GM19099 (cell line): ENCODE data around the gene PRRC2B.

Experiments
- POLR2A ChIP-seq: IDR thresholded peaks from 3 replicates; pipeline ENCODE4 v1.6.1; 2011; ENCODE audit warnings: low read depth; ENCODE audit not compliant: insufficient read length; ENCODE audit errors: extremely low read depth

Gene PRRC2B

DNA sequence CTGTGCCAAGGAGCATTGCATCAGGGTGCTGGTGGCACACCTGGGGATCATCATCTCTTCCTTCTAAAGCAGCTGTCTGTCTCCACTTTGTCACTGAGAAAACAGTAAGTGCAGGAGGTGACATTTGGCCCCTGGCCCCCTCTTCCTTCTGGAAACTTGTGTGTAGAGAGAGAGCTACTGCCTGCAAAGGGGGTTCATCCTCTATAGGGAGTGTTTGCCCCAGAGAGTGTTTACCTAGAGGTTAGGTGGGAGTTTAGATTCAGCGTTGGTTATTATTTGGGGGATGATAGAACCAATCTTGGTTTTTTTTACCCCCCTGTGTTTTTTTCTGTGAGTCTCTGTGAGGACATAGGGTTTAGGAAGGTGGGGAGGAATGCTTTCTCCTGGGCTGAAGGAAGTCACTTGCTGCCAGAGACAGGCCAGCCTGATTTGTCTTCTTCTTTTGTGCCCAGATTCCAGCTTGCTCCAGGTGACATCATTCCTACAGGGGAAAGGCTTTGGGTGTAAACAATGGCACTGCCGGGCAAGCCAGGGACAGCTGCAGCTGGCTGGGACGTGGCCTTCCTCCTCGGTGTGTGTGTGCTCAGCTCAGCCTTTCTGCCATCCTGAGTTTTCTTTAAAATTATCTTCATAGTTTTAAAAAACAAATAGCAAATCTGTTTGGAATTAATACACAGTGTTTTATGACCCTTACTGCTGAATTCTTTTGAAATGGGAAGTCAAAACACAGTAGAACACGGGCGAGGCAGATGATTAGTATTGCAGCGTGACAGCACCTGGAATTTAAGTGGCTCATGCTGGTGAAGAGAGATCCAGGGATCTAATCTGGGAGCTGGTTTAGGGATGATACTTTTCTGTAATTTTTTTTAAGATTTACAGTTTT is 24.5 kb downstream of the PRRC2B start:
- TF ChIP-seq POLR2A, result no peak

DNA sequence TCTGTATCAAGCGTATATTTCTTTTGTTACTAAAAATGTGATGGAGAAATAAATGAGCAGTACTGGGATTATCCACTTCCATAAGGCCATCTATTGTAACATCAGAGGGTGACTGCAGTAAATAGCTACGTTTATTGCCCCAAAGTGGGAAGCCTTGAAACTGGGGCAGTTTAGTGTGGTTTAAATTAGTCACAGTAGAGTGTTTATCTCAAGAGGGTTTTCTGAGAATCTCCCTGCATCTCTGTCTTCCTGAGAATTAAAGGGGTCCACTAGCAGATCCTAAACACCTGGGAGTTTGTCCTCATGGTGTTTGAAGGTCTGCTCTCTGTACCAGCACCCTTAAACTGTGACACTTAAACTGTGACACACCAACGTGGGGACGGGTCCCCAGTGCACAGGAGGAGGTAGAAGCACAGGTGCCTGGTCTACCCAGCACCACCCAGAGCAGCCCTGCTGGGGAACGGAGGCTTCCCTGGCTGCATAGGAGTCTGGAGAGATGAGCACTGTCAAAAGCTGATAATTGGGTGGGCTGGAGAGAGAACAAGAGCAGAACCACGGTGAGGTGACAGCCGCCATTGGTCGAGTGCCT is 25.2 kb downstream of the PRRC2B start:
- TF ChIP-seq POLR2A, result no peak

DNA sequence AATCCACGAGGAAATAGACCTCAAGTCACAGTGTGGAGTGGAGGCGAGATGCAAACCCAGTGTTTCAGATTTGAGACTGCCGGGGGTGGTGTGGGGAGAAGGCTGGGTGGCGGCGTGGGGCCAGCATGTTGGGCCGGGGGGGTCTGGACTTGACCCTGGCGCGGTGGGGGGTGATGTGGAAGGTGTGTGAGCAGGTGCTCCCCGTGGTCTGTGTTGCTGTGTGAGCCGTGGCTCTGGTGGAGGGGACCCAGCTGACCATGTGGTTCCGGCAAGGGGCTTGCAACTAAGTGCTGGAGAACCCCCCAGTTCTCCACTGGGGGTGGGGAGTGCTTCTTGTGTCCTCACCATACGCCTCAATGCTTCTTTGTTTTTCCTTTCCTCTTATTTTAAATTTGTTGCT is 25.8 kb downstream of the PRRC2B start:
- no peak for TF ChIP-seq POLR2A

DNA sequence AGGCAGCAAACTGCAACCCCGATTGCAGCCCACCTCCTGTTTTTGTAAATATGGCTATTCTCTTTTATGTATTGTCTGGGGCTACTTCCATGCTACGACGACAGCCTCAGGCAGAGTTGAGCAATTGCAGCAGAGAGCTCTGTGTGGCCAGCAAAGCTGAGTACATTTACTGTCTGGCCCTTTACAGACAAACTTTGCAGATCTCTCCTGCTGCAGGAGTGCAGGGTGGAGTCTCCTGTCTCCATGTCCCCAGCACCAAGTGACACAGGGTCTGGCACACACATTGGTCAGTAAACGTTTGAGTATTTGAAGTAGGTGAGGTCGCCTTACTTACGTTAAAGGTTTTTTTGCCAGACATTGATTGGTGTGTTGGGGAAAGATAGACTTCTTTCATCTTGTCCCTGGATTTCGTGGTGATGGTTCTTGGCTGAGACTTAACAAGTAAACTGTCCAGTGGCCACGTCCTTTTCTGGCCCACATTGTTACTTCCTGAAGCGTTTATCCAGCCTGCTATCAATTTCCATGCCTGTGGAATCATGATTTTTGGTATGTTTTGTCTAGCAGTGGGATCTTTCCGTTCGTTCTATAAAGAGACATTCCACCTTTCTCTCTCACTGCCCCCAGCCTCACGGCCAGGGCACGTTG is 27.2 kb downstream of the PRRC2B start:
- TF ChIP-seq POLR2A, result no peak

DNA sequence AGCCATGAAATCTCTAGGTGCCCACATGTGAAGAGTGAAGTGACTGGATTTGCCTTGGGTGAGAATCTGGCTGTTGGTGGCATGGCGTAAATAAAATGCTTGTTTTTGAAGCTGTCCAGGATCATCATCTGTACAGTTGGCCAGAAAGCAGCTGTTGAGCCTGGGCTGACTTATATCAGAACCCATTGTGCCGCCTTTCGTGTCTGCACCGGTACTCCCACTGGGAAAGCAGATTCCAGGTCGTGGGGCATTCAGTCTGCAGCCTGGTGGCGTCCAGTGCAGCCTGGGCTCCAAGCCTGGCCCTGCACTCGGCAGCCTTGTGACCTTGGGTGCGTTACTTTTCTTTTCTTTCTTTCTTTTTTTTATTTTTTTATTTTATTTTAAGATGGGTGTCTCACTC is 27.8 kb downstream of the PRRC2B start:
- TF ChIP-seq POLR2A, result no peak

DNA sequence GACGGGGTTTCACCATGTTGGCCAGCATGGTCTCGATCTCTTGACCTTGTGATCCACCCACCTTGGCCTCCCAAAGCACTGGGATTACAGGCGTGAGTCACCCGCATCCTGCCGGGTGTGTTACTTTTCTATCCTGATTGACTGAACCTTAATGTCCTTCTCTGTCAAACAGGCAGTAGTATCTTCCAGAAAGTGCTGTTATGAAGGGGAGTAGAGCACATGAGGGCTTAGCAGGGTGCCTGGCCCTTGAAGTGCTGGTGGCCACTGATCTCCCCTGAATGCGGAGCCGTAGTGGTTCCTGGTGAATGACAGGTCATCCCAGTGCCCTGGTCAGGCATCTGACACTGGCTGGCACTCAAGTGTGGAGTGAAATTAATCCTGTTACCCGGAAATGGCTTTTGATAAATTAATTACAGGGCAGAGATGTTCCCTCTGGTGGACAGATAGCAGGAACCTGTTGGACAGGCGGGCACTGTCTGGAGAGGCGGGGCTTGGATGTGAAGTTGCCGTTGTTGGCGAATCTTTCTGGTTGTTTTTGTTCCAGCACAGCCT is 28.4 kb downstream of the PRRC2B start:
- TF ChIP-seq POLR2A, result no peak

DNA sequence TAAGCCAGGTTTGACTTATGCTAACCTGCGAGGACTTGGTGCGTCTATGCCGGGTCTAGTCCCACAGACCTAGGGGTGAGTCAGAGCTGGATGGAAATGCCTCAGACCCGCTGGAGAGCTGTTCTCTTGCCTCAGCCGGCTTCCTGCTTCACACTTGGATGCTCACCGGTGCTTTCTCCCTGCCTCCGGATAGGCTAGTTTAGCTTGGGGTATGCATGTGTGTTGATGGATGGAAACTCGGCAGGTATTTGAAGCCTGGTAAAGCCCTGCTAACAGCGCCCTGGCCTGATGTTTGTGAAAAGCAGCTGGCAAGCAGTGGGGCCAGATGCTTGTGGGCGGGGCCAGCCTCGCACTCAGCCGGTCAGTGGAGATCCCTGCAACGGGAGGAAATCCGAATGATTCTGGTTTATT is 29.3 kb downstream of the PRRC2B start:
- TF ChIP-seq POLR2A, result no peak

DNA sequence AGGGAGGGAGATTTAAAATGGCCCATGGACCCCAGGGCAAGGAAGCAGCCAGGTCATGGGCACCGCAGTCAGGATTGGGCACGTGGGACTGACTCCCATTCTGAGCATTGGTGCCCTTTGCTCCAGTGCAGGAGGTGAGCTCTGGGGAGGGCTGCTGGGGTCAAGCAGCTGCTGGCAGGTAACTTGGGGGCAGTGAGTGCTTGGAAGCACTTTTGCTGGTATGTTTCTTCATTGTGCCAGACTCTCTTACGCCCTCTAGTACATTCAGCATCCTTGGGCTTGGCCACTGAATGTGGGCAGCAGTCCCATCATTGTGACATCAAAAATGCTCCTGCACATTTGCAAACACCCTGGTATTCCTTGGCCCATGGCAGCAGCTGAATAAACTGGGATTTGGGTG is 32.7 kb downstream of the PRRC2B start:
- TF ChIP-seq POLR2A, result no peak

DNA sequence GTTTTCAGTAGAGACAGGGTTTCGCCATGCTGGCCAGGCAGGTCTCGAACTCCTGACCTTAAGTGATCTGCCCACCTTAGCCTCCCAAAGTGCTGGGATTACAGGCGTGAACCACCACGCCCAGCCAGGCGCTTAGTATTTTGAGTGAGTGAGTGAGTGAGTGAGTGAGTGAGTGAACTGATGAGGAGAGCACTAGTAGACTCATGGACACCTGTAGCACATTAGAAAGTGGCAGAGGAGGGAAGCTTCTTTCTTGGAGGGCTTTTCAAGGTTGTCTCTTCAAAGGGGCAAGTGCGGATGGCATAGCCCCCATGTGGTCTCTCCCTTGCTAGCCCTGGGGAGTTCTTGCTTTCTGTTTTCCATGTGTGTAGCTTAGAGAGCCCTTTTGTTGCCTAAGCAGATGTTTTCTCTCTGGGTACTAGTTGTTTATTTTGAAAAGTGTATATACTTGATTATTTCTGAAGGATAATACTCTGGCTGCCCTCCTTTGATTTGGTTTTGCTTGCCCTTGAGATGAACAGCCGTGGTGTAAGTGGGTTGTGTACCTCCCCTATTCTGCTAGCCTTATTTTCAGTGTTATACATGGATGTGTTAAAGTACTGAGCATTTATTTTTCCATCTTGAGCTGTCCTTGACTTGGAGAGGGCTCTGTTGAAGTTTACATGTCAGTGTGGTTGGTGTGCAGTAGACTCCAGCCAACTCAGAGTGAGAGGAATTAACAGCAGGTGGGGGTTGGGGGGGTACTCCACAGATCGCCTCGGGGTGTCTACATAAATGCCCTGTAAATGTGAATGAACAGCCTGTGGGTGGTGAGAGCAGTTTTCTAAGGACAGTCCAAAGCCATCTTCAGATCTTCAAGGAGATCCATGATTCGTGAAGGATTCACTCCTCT is 35.5 kb downstream of the PRRC2B start:
- no peak for TF ChIP-seq POLR2A

DNA sequence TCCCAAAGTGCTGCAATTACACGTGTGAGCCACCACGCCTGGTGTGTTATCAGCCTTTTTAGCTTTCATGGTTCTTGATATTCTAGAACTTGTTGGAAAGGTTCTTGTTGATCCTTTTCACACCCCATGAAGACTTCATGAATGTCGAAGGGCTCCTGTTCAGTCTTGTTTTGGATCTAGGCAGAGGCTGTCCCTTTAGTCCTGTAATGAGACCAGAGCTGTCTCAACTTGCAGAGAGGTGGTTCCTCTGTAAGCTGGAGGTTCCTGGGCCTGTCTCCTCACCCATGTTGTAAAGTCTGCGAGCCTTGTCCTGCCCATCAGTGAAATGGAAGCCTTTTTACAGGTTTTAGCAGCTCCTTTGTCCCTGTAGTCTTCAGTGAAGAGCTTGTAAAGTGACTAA is 38.2 kb downstream of the PRRC2B start:
- no peak for TF ChIP-seq POLR2A

DNA sequence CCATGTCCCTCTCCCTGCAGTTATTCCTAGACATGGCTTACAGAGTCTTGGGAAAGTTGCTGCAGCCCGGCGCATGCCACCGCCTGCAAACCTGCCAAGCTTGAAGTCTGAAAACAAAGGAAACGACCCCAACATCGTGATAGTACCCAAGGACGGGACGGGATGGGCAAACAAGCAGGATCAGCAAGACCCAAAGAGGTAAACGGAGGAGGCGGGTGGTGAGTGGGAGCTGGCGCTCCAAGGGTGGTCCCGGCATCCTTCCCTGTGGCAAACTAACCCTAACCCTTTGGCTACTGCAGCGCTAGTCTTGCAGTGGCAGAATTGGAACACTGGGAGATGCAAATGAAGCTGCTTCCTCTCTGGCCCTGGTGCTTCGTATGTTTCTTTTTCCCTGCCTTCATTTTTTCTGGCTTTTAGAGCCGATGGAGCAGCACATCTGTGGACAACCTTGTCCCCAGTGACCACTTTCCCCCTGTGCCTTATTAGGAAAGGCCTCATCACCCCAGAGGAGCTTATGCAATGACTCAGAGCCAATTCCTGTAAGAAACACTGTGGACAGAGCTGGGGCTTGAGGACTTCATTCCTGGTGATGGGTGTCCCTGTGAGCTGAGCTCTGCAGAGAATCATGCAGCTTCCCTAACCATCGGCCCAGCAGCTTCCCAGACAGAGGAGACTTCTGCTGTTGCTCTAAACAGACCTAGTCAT is 38.9 kb downstream of the PRRC2B start:
- TF ChIP-seq POLR2A, result no peak

DNA sequence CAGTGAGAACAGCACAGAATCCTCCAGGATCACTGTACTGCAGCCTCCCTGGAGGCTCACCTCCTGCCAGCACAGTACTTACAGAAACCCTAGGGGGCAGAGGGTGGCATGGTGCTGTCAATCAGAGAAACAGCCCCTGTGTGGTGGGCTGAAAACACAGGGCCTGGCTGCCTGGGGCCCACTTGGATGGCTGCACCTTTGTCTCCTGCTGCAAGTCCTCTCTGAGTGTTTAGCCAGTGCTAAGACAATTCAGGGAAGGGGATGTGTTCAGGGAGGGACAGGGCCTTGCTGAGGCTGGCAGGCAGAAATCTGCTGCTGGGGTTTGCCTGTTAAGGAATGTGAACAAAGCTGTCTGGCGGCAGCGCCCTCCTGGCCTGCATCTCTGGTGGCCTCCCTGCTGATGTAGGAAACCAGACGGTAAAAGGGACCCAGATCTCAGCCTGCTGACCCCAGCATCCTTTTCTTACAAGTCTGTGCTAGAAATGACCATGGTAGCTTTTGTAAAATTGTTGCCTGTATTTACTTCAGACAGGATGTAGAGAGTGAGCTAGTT is 39.5 kb downstream of the PRRC2B start:
- no peak for TF ChIP-seq POLR2A

DNA sequence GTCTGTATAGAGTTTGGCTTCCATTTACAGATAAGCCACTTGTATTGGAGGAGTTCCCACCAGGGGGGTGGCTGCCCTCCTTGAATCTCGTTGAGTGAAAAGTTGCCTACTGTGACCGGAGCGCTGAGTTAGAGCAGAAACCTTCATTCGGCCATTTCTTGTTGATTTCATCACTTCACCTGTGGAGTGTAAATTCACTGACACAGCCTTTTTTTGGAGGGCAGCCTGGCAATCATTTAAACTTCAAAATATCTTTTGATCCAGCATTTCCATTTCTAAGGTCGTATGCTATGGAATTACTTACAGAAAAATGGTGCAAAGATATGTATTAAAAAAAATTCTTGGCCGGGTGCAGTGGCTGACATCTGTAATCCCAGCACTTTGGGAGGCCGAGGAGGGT is 40.8 kb downstream of the PRRC2B start:
- TF ChIP-seq POLR2A, result no peak

DNA sequence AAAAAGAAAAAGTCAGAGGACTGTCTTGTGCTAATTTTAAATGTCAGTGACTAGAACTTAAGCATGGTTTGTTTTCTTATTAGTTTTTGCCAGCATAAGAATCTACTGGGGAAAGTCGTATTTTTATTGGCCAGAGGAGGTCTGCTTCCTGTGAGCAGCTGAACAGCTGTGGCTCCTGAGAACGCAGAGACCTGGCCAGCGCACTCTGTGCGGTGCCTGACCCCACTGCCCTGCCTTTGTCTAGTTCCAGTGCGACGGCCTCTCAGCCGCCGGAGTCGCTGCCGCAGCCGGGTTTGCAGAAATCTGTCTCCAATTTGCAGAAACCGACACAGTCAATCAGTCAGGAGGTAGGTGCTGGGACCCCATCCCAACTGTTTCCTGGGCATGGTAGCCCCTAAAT is 42.5 kb downstream of the PRRC2B start:
- TF ChIP-seq POLR2A, result no peak
